PFSK-1 (cell line): Measurements from ENCODE around the gene MYL4.

Source experiments
- FOXP2 ChIP-seq: optimal IDR thresholded peaks from 2 replicates; pipeline ENCODE3; 2011; ENCODE audit warnings: borderline replicate concordance, control low read depth, inconsistent platforms; ENCODE audit not compliant: insufficient read depth; ENCODE audit errors: extremely low read length, extremely low read depth
- POLR2AphosphoS5 ChIP-seq: IDR thresholded peaks from 2 replicates; pipeline ENCODE4 v1.6.1; 2012; ENCODE audit warnings: low read depth, mild to moderate bottlenecking, control low read depth, low read length, moderate library complexity
- REST ChIP-seq, 2 experiments: IDR thresholded peaks; 2 replicates each; pipeline versions ENCODE4 v1.6.1 to v1.8.0; 2011 to 2012; ENCODE audit warnings: low read depth in 2 of 2, low read length in 2 of 2, control low read depth in 1 of 2, inconsistent platforms in 1 of 2, mild to moderate bottlenecking in 1 of 2, moderate library complexity in 1 of 2; ENCODE audit not compliant: insufficient read depth in 1 of 2
- SIN3A ChIP-seq: IDR thresholded peaks from 2 replicates; pipeline ENCODE4 v1.6.1; 2012; ENCODE audit warnings: mild to moderate bottlenecking, low read length, moderate library complexity, borderline replicate concordance; ENCODE audit not compliant: insufficient read depth
- TAF1 ChIP-seq: IDR thresholded peaks from 2 replicates; pipeline ENCODE4 v1.6.1; 2012; ENCODE audit warnings: low read length, control low read depth, borderline replicate concordance; ENCODE audit not compliant: insufficient read depth

- no peak for TF ChIP-seq POLR2AphosphoS5
- TF ChIP-seq REST (IDR thresholded peaks at IDR 0.05; ENCODE audit: insufficient read depth in 1 of 2, low read depth in 2 of 2, low read length in 2 of 2) = no peak
- TF ChIP-seq FOXP2 = no peak
- TF ChIP-seq TAF1 = no peak
- TF ChIP-seq SIN3A = no peak
Measured at GRCh38 chr17:47180337-47180736, 28.8 kb upstream of the MYL4 start.
